GM12878 (cell line): ENCODE results near the gene RSPO3. TPM values are rescaled to one million over a fixed set of nuclear protein-coding genes. Genes with fewer than 3 reads are reported as not detected.

ENCODE experiments used
- ATAC-seq: fragments of 200-7000 bp; cut with Tn5 transposase; 3 replicates; pipeline ENCODE4 v1.9.1; 2020; ENCODE audit warnings: mild to moderate bottlenecking, moderate library complexity
- BruUV-seq: library from RNA; stranded (reverse); fragments of 400-500 nt; replicated peaks from 2 replicates; lab custom pipeline; 2021; lab: Mats Ljungman, UMichigan
- CTCF ChIA-PET: fragments of 300-600 bp; sonication (Branson Sonifier 250); formaldehyde crosslinking; extraction: SDS; loops from one replicate; lab custom pipeline; 2021; ENCODE audit warnings: inconsistent platforms; lab: Yijun Ruan, JAX
- POLR2A ChIA-PET: fragments of 350-600 bp; formaldehyde crosslinking; extraction: SDS; loops from one replicate; lab custom pipeline; 2021; ENCODE audit warnings: inconsistent platforms; lab: Charles Lee
- RAD21 ChIA-PET: fragments of 300-600 bp; sonication (Branson Sonifier 250); formaldehyde crosslinking; loops from one replicate; lab custom pipeline; 2023; ENCODE audit warnings: antibody characterized with exemption; ENCODE audit not compliant: unreplicated experiment; lab: Charles Lee
- SMC1A ChIA-PET: fragments of 300-600 bp; sonication (Branson Sonifier 250); formaldehyde crosslinking; loops from one replicate; lab custom pipeline; 2023; ENCODE audit not compliant: unreplicated experiment, uncharacterized antibody; lab: Charles Lee
- DNase-seq: peaks from one replicate; pipeline ENCODE4 v3.0.0-alpha.2; 2011; ENCODE audit warnings: low read depth, low spot score
- FAIRE-seq: peaks from 3 replicates; lab custom pipeline; 2011; peaks lifted over from hg19 to GRCh38; lab: Jason Lieb, UNC
- H2AFZ ChIP-seq: 2 replicates; pipeline ENCODE4 v1.6.0; 2011; ENCODE audit warnings: low read depth, low read length, control low read depth; ENCODE audit not compliant: control insufficient read depth
- H3K27ac ChIP-seq: 2 replicates; pipeline ENCODE4 v1.5.1; 2011; ENCODE audit warnings: control low read depth; ENCODE audit not compliant: control insufficient read depth, insufficient read depth
- H3K27me3 ChIP-seq, 2 experiments: replicated peaks in 1 of 2; 2 replicates each; pipeline versions ENCODE4 v1.6.0 to v1.6.1; 2011; ENCODE audit warnings: low read length in 1 of 2; ENCODE audit not compliant: control insufficient read depth in 2 of 2, insufficient read depth in 2 of 2
- H3K36me3 ChIP-seq, 2 experiments: 2 replicates each; pipeline ENCODE4 v1.5.1; 2011; ENCODE audit warnings: low read length in 1 of 2; ENCODE audit not compliant: control insufficient read depth in 2 of 2, insufficient read depth in 2 of 2
- H3K4me1 ChIP-seq: 2 replicates; pipeline ENCODE4 v1.6.1; 2011; ENCODE audit warnings: mild to moderate bottlenecking, low read length, moderate library complexity, mixed read lengths; ENCODE audit not compliant: control insufficient read depth, insufficient read depth
- H3K4me2 ChIP-seq: 2 replicates; pipeline ENCODE4 v1.6.0; 2011; ENCODE audit warnings: control low read depth; ENCODE audit not compliant: control insufficient read depth, insufficient read depth
- H3K4me3 ChIP-seq: fragments of 200-600 bp; sonication (generic); 2 replicates; pipeline ENCODE4 v1.5.1; 2016
- H3K79me2 ChIP-seq: 2 replicates; pipeline ENCODE4 v1.6.0; 2011; ENCODE audit warnings: low read length; ENCODE audit not compliant: control insufficient read depth, insufficient read depth
- H3K9ac ChIP-seq: 2 replicates; pipeline ENCODE4 v1.8.0; 2011; ENCODE audit warnings: low read length, control low read depth, mixed read lengths; ENCODE audit not compliant: control insufficient read depth, insufficient read depth
- H3K9me3 ChIP-seq: replicated peaks from 3 replicates; pipeline ENCODE4 v1.5.1; 2011; ENCODE audit warnings: mild to moderate bottlenecking, low read length; ENCODE audit not compliant: control insufficient read depth, insufficient read depth
- H4K20me1 ChIP-seq: 2 replicates; pipeline ENCODE4 v1.6.0; 2011; ENCODE audit not compliant: control insufficient read depth, insufficient read depth
- FOXK2 ChIP-seq: fragments of 450-650 bp; IDR thresholded peaks from 2 replicates; pipeline ENCODE4 v1.6.1; 2017; ENCODE audit warnings: mild to moderate bottlenecking, moderate library complexity
- PAX5 ChIP-seq: IDR thresholded peaks from 2 replicates; pipeline ENCODE4 v1.6.1; 2011; ENCODE audit warnings: low read depth, low read length, borderline replicate concordance
- RAD21 ChIP-seq: IDR thresholded peaks from 2 replicates; pipeline ENCODE4 v1.6.1; 2011; ENCODE audit warnings: mild to moderate bottlenecking, low read depth, low read length, moderate library complexity; ENCODE audit not compliant: insufficient read depth
- WGBS: methylation state at CpG from one replicate; pipeline ENCODE4 v1.1.6; 2016; ENCODE audit warnings: low lambda C conversion rate; ENCODE audit not compliant: insufficient replicate concordance, insufficient coverage; ENCODE audit errors: missing lambda C conversion rate; 5-methylcytosine and 5-hydroxymethylcytosine counted together
- in situ Hi-C: fragments of 300-500 bp; cut with MboI; formaldehyde crosslinking; loops from 9 replicates; pipeline ENCODE4 v1.14.3; 2018; ENCODE audit warnings: mixed read lengths
- intact Hi-C: fragments of 100-400 bp; cut with micrococcal nuclease; formaldehyde crosslinking; loops from one replicate; pipeline ENCODE4 v1.14.2; 2022; ENCODE audit not compliant: unreplicated experiment
- polyA plus RNA-seq, 11 experiments: library from polyadenylated mRNA; depleted of rRNA in 4 of 11; unstranded in 6 of 11; stranded (reverse) in 5 of 11; fragments of >200 nt; fragmentation: Nextera tagmentation in 4 of 11; fragmentation: Illumina TruSeq in 1 of 11; extraction: Ambion mirVana in 4 of 11; extraction: Trizol in 1 of 11; gene quantifications; 1 replicate in 1 of 11; 2 replicates in 10 of 11; pipeline versions ENCODE4 v1.2.1 to v1.2.3, GENCODE V29; 2011 to 2016; ENCODE audit warnings: inconsistent platforms in 2 of 11, missing spikeins in 2 of 11, low read depth in 1 of 11
- total RNA-seq, 4 experiments: library from RNA; depleted of rRNA in 3 of 4; stranded (reverse); fragments of >200 nt in 3 of 4; fragmentation: Illumina TruSeq in 1 of 4; extraction: Trizol in 1 of 4; gene quantifications; 2 replicates each; pipeline versions ENCODE4 v1.2.1 to v1.2.3, GENCODE V29; 2013 to 2021
- TF ChIP-seq, protein P1 (sequence below): fragments of 450-650 bp; IDR thresholded peaks from 2 replicates; pipeline ENCODE4 v1.6.1; 2016; ENCODE audit warnings: mild to moderate bottlenecking, moderate library complexity, borderline replicate concordance

RSPO3 gene
- total and polyA plus RNA-seq, 10 of the 15 experiments (the other 5 are each of a cell fraction or from before 2014, with no cell fraction given), result 0.16 TPM; not detected in 9

DNA sequence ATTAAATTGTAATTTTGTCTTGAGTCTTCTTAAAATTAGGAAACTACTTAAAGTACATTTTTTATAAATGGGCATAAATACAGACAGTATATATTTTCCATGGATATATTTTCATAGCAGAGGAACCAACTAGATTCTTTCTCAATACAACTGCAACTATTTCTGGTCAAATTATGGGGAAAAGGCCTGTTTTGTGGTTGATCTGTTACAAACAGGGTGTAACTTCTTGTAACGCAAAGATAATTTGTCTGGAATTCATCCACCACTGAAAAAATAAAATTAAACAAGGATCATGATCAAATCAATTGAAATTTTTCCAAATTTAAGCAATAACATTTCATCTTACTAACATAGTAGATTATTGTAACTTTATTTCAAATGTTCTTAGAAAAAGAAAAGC lies 81.0 kb downstream of the RSPO3 start:
- CTCF ChIA-PET, result no interaction called here
- no TSS peak for BruUV-seq
- FAIRE-seq, result no peak
- no peak overlapping the region for H3K9ac ChIP-seq
- H4K20me1 ChIP-seq, result no peaks in the 10 kb centered on the region
- WGBS, result 25% methylated on average over 1 of the region's 1 CpG
- H3K4me3 ChIP-seq, result no peak overlapping the region
- in situ Hi-C loops (no loop called here), intact Hi-C loops (no loop called here)
- no peaks in the 10 kb centered on the region for H3K79me2 ChIP-seq
- no peaks in the 10 kb centered on the region for H3K4me1 ChIP-seq
- H3K9me3 ChIP-seq, result no peaks in the 10 kb centered on the region
- RAD21 ChIA-PET, result no interaction called here
- POLR2A ChIA-PET, result no interaction called here
- ATAC-seq, result no peak
- H3K36me3 ChIP-seq, result no peaks in the 10 kb centered on the region
- H3K4me2 ChIP-seq, result no peak overlapping the region
- TF ChIP-seq PAX5 (no peak), FOXK2 (no peak), RAD21 (no peak)
- TF ChIP-seq, protein P1, sequence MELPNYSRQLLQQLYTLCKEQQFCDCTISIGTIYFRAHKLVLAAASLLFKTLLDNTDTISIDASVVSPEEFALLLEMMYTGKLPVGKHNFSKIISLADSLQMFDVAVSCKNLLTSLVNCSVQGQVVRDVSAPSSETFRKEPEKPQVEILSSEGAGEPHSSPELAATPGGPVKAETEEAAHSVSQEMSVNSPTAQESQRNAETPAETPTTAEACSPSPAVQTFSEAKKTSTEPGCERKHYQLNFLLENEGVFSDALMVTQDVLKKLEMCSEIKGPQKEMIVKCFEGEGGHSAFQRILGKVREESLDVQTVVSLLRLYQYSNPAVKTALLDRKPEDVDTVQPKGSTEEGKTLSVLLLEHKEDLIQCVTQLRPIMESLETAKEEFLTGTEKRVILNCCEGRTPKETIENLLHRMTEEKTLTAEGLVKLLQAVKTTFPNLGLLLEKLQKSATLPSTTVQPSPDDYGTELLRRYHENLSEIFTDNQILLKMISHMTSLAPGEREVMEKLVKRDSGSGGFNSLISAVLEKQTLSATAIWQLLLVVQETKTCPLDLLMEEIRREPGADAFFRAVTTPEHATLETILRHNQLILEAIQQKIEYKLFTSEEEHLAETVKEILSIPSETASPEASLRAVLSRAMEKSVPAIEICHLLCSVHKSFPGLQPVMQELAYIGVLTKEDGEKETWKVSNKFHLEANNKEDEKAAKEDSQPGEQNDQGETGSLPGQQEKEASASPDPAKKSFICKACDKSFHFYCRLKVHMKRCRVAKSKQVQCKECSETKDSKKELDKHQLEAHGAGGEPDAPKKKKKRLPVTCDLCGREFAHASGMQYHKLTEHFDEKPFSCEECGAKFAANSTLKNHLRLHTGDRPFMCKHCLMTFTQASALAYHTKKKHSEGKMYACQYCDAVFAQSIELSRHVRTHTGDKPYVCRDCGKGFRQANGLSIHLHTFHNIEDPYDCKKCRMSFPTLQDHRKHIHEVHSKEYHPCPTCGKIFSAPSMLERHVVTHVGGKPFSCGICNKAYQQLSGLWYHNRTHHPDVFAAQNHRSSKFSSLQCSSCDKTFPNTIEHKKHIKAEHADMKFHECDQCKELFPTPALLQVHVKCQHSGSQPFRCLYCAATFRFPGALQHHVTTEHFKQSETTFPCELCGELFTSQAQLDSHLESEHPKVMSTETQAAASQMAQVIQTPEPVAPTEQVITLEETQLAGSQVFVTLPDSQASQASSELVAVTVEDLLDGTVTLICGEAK, result no peak
- TF ChIP-seq, all 136 proteins: peak for 0
- DNase-seq, result no peak
- Histone ChIP-seq H3K27me3 (no peaks in the 10 kb centered on the region), H3K27ac (no peak overlapping the region), H2AFZ (no peak overlapping the region)
- SMC1A ChIA-PET, result interaction anchor here (1.2 kb wide), 1 partner anchor 13 kb away, joined by 3 read pairs; no protein-coding TSS in a partner anchor
